ENCODE results near the gene NAB1.

DNA sequence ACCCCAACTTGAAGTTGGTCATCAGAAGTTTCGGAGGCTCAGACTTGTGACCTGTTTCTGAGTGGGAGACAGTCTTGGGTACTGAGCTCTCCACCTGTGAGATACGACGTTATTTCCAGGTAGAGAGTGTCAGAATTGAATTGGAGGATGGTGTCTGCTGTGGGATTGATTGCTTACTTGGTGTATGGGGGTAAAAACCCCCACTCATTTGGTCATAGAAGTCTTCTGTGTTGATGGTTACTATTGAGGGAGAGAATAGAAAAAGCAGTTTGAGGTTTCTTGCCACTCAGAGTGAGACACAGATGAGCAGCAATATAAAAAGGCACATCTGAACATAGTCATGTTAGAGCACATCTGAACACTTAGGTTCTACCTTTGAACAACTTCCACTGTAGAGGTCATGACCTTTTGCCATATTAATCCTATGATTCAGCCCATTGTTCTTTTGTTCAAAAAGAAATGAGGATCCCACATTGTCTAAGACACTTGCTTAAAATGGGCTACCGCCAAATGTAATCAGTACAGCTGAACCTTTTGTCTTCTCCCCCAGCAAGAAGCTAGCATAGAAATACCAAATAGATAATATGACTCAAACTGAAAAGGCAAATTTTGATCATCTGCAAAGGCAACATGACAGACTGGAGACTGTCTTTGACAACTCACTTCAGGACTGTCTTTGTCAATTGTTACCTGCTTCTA lies 73.3 kb downstream of the NAB1 start:
- TF ChIP-seq, protein P1, sequence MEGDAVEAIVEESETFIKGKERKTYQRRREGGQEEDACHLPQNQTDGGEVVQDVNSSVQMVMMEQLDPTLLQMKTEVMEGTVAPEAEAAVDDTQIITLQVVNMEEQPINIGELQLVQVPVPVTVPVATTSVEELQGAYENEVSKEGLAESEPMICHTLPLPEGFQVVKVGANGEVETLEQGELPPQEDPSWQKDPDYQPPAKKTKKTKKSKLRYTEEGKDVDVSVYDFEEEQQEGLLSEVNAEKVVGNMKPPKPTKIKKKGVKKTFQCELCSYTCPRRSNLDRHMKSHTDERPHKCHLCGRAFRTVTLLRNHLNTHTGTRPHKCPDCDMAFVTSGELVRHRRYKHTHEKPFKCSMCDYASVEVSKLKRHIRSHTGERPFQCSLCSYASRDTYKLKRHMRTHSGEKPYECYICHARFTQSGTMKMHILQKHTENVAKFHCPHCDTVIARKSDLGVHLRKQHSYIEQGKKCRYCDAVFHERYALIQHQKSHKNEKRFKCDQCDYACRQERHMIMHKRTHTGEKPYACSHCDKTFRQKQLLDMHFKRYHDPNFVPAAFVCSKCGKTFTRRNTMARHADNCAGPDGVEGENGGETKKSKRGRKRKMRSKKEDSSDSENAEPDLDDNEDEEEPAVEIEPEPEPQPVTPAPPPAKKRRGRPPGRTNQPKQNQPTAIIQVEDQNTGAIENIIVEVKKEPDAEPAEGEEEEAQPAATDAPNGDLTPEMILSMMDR (IDR thresholded peaks at IDR 0.05), result no peak
- TF ChIP-seq ZFX (IDR thresholded peaks at IDR 0.05; ENCODE audit: borderline replicate concordance), result no peak

All from 22Rv1 (cell line).